Bronchial epithelial cell (primary cell): ENCODE results near the gene MPP2. TPM values are rescaled to one million over a fixed set of nuclear protein-coding genes. Genes with fewer than 3 reads are reported as not detected.

Source experiments
- DNase-seq: peaks from one replicate; pipeline ENCODE4 v3.0.0-alpha.2; 2010; ENCODE audit warnings: low read depth
- FAIRE-seq: peaks from 2 replicates; lab custom pipeline; 2011; peaks lifted over from hg19 to GRCh38; lab: Jason Lieb, UNC
- H3K27me3 ChIP-seq: 2 replicates; pipeline ENCODE4 v1.5.1; 2011; ENCODE audit warnings: low read length; ENCODE audit not compliant: control insufficient read depth, insufficient read depth
- H3K36me3 ChIP-seq: 2 replicates; pipeline ENCODE4 v1.5.1; 2011; ENCODE audit warnings: low read length; ENCODE audit not compliant: control insufficient read depth, insufficient read depth
- H3K4me3 ChIP-seq: 2 replicates; pipeline ENCODE4 v1.5.1; 2011; ENCODE audit warnings: mild to moderate bottlenecking, low read depth, low read length, control low read depth
- CTCF ChIP-seq: IDR thresholded peaks from 2 replicates; pipeline ENCODE4 v1.5.1; 2011; ENCODE audit warnings: mild to moderate bottlenecking, moderate library complexity, low read length, control low read depth, inconsistent platforms; ENCODE audit not compliant: insufficient read depth, severe bottlenecking
- total RNA-seq: library from RNA; depleted of rRNA; stranded (reverse); fragments of >200 nt; gene quantifications from 2 replicates; pipeline ENCODE4 v1.2.1, GENCODE V29; 2014

MPP2 gene
- total RNA-seq, 1 donor from 2014 or later = 0.26 TPM

GRCh38 chr17:43864161-43864984 is 43.0 kb downstream of the MPP2 start:
- FAIRE-seq (no peak), DNase-seq (no peak)
- Histone ChIP-seq H3K27me3 (peaks cover 10% of the 10 kb centered on the region), H3K36me3 (no peaks in the 10 kb centered on the region), H3K4me3 (no peak overlapping the region)
- TF ChIP-seq CTCF = no peak

GRCh38 chr17:43861960-43862359 is 45.4 kb downstream of the MPP2 start:
- Histone ChIP-seq H3K4me3 (no peak overlapping the region), H3K36me3 (no peaks in the 10 kb centered on the region), H3K27me3 (peaks cover 13% of the 10 kb centered on the region)
- no peak for FAIRE-seq
- TF ChIP-seq CTCF = no peak
- no peak for DNase-seq

- no peak for TF ChIP-seq CTCF
- Histone ChIP-seq H3K4me3 (no peak overlapping the region), H3K36me3 (no peaks in the 10 kb centered on the region), H3K27me3 (peaks cover 17% of the 10 kb centered on the region)
- FAIRE-seq (no peak), DNase-seq (no peak)
These were observed 46.3 kb downstream of the MPP2 start for GRCh38 chr17:43860927-43861622.

GRCh38 chr17:43860077-43860725 is 47.1 kb downstream of the MPP2 start:
- DNase-seq = no peak
- peaks cover 17% of the 10 kb centered on the region for H3K27me3 ChIP-seq
- no peak for FAIRE-seq
- no peak overlapping the region for H3K4me3 ChIP-seq
- TF ChIP-seq CTCF = no peak
- H3K36me3 ChIP-seq = no peaks in the 10 kb centered on the region

GRCh38 chr17:43857957-43858600 is 49.3 kb downstream of the MPP2 start:
- DNase-seq = no peak
- H3K36me3 ChIP-seq = no peaks in the 10 kb centered on the region
- peaks cover 17% of the 10 kb centered on the region for H3K27me3 ChIP-seq
- TF ChIP-seq CTCF = no peak
- FAIRE-seq = no peak
- no peak overlapping the region for H3K4me3 ChIP-seq
